ENCODE measurements around the gene AGAP2.
"Not testable (repeated sequence)": the region's sequence is repeated elsewhere in the genome, so short reads cannot be mapped to it uniquely, and the experiment has no call there.

The AGAP2 gene

DNA sequence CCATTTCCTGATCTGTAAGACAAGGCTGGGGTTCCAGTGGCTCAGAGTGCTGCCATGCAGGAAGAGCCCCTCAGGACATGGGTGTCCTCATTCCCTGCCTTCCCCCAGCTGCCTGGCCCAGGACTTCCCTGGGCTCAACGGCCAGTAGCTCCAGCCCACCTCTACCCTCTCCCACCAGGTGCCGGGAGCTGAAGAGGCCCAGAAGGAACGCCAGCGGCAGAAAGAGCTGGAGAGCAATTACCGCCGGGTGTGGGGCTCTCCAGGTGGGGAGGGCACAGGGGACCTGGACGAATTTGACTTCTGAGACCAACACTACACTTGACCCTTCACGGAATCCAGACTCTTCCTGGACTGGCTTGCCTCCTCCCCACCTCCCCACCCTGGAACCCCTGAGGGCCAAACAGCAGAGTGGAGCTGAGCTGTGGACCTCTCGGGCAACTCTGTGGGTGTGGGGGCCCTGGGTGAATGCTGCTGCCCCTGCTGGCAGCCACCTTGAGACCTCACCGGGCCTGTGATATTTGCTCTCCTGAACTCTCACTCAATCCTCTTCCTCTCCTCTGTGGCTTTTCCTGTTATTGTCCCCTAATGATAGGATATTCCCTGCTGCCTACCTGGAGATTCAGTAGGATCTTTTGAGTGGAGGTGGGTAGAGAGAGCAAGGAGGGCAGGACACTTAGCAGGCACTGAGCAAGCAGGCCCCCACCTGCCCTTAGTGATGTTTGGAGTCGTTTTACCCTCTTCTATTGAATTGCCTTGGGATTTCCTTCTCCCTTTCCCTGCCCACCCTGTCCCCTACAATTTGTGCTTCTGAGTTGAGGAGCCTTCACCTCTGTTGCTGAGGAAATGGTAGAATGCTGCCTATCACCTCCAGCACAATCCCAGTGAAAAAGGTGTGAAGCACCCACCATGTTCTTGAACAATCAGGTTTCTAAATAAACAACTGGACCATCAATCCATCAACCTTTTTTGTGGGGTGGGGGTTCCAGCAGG, 17.6 kb downstream of the AGAP2 start:
- no peak for DNase-seq

- DNase-seq, result no peak
These were observed 18.6 kb downstream of the AGAP2 start for GRCh38 chr12:57719777-57720605.

DNA sequence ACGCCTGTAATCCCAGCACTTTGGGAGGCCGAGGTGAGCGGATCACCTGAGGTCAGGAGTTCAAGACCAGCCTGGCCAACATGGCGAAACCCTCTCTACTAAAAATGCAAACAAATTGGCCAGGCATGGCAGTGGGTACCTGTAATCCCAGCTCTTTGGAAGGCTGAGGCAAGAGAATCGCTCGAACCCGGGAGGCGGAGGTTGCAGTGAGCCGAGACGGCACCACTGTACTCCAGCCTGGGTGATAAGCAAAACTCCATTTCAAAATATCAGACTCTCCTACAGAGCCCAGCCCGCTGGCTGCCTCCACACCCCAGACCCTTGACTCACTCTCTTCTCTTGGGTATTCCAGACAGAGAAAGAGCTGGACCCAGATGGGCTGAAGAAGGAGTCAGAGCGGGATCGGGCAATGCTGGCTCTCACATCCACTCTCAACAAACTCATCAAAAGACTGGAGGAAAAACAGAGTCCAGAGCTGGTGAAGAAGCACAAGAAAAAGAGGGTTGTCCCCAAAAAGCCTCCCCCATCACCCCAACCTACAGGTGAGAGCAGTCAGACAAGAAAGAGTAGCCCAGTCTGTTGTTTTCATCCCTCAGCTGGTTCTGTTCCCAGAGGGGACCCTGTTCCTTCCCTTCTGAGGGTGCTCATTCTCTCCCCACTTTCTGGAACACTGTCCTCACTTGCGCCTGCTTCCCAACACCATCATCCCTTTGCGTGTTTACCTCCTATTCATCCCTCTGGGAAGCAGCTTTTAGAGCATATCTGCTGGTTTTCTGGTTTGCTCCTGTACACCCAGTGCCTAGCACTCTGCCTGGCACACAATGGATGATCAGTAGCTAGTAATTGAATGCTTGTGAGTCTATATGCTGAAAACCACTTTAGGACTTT, 19.7 kb downstream of the AGAP2 start:
- no peak for DNase-seq

GRCh38 chr12:57717846-57718640, 20.5 kb downstream of the AGAP2 start:
- no peak for DNase-seq

- no peak for DNase-seq
These were observed 21.4 kb downstream of the AGAP2 start for GRCh38 chr12:57717131-57717530.

GRCh38 chr12:57716305-57716704, 22.2 kb downstream of the AGAP2 start:
- DNase-seq, result no peak

DNA sequence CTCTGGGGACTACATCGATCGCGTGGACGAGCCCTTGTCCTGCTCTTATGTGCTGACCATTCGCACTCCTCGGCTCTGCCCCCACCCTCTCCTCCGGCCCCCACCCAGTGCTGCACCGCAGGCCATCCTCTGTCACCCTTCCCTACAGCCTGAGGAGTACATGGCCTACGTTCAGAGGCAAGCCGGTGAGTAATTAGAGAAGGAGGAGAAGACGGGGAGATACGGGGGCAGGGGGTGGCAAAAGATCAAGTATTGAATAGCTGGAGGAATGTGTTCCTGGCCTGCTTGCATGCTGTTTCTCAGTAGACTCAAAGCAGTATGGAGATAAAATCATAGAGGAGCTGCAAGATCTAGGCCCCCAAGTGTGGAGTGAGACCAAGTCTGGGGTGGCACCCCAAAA, 22.8 kb downstream of the AGAP2 start:
- DNase-seq, result no peak

GRCh38 chr12:57715036-57715748, 23.4 kb downstream of the AGAP2 start:
- not testable (repeated sequence) for DNase-seq

DNA sequence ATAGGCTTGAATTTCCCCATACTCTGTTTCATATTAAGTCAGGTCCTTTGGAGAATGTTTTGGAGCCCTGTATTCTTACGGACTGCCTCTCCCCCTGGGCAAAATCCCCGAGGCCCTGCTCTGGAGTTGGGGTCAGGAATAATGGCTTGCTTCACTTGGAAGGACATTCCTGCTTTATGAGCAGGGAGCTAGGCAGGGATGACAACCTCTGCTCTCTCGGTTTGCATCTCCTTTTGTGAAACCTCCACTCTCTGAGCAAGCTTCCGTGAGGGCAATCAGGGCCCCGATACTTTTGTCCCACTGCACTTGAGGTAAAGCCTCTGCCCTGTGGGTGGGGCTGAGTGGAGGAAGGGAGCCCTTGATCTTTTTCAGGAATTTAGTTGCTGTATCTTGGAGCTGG, 25.3 kb downstream of the AGAP2 start:
- no peak for DNase-seq

DNA sequence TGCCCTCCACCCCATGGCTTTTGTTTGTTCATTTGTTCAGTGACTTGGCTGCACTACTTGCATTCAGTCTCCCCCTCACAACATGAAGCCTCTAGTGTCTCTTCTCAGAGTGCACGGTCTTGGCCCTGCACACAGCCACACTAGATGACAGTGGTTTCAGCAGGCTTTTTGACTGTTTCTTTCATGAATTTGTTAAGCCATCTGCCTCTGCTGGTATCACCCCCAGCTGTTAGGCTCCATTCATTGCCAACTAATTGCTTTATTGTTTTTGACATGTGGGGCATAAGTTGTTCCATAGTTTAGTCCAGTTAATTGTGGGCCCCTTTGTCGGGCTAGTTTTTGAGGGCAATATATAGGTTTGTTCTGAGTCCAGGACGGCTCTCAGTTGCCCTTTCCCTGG, 25.8 kb downstream of the AGAP2 start:
- no peak for DNase-seq

DNA sequence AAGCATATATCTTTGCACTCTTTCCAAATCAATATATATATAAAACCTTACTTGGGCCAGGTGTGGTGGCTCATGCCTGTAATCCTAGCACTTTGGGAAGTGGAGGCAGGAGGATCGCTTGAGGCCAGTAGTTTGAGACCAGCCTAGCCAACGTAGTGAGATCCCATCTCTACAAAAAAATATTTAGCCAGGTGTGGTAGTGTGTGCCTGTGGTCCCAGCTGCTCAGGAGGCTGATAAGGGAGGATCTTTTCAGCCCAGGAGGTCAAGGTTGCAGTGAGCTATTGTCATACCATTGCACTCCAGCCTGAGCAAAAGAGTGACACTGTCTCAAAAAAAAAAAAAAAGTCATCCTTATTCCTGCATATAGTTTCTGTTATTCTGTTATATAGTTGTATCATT, 30.2 kb downstream of the AGAP2 start:
- DNase-seq, result no peak

DNA sequence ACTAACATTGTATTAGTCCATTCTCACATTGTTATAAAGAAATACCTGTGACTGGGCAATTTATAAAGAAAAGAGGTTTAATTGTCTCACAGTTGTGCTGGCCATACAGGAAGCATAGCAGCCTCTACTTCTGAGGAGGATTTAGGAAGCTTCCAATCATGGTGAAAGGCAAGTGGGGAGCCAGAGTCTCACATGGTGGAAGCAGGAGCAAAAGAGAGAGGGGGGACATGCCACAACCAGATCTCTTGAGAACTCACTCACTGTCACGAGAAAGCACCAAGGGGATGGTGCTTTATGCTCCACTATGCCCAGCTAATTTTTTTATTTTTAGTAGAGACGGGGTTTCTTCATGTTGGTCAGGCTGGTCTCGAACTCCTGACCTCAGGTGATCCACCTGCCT, 31.3 kb downstream of the AGAP2 start:
- no peak for DNase-seq

DNA sequence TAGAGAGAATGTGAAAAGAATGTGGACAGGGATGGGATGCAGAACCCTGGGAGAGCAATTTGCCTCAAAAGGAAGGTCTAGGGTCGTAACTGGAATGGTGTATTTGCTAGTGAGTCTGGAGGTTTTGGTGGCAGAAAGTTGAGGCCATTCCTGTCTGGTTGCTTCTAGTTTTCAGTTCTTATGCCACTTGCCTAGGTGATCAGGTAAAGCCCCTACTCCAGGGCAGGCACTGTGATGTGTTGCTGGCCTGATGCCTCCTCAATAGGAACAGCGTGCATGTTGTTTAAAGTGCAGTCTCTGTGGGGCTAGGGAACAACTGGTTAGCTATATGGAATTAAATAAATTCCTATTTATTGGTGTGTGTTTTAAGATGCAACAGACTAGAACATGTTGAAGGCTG, 38.2 kb downstream of the AGAP2 start:
- no peak for DNase-seq

DNA sequence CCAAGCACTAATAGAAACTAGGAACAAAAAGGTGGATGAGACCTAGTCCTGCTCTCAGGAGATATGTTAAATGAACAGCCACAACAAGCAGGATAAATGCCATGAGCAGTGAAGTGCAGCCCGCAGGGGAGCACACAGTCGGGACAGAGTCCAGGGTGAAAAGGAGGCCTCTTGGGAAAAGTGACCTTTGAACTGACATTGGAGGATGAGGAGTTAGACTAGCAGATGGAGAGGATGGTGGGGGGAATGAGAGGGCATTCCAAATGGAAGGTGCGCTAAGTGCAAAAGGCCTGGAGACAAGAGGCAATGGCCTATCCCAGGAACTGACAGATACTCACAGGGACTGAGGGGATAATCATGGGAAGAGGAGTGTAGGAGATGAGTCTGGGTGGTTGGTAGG, 40.1 kb downstream of the AGAP2 start:
- no peak for DNase-seq

- DNase-seq, result no peak
These were observed 41.5 kb downstream of the AGAP2 start for GRCh38 chr12:57697076-57697475.

GRCh38 chr12:57695770-57696432, 42.6 kb downstream of the AGAP2 start:
- no peak for DNase-seq

- no peak for DNase-seq
These were observed 44.0 kb downstream of the AGAP2 start for GRCh38 chr12:57694459-57695019.

- peak; percentile 99 for DNase-seq
These were observed 44.7 kb downstream of the AGAP2 start, which contains the start of gene OS9 for GRCh38 chr12:57693659-57694458. OS9 (plus strand) TSS chr12:57694132; CDS start chr12:57694162, 30 bp downstream.

- DNase-seq, result no peak
These were observed 45.3 kb downstream of the AGAP2 start for GRCh38 chr12:57693317-57693658.

Measured in CD4-positive, alpha-beta T cell treated with Interleukin-15 for 1 hour (primary cell).